Pancreas (tissue), 10 donors: Measurements from ENCODE around the gene TSPEAR. TPM values are rescaled to one million over a fixed set of nuclear protein-coding genes. Genes with fewer than 3 reads are reported as not detected.

Experiments used
- ATAC-seq, 4 donors: fragments of 200-7000 bp; cut with Tn5 transposase; one replicate each; pipeline versions ENCODE4 v1.8.0 to v1.9.1; 2020; ENCODE audit warnings: mild to moderate bottlenecking in 4 of 4, moderate library complexity in 4 of 4
- DNase-seq, 6 donors: peaks; one replicate each; pipeline ENCODE4 v3.0.0-alpha.2; 2020
- FAIRE-seq: peaks from 2 replicates; lab custom pipeline; 2012; peaks lifted over from hg19 to GRCh38; lab: Jason Lieb, UNC
- H3K27ac ChIP-seq, 4 donors: fragments of 200-600 bp; sonication (generic); 1 replicate in 3 of 4; 2 replicates in 1 of 4; pipeline versions ENCODE4 v1.5.0 to v1.8.0; 2020
- H3K27me3 ChIP-seq, 4 donors: fragments of 200-600 bp; one replicate each; pipeline ENCODE4 v1.8.0; 2021
- H3K36me3 ChIP-seq, 3 donors: fragments of 200-600 bp; sonication (generic) in 1 of 3; one replicate each; pipeline versions ENCODE4 v1.5.0 to v1.8.0; 2020 to 2021
- H3K4me1 ChIP-seq, 3 donors: fragments of 200-600 bp; one replicate each; pipeline ENCODE4 v1.8.0; 2021
- H3K4me3 ChIP-seq, 4 donors: fragments of 200-600 bp; sonication (generic) in 2 of 4; one replicate each; pipeline versions ENCODE4 v1.5.0 to v1.8.0; 2020 to 2021
- H3K9me3 ChIP-seq, 4 donors: fragments of 200-600 bp; one replicate each; pipeline ENCODE4 v1.8.0; 2021
- WGBS, 2 donors: extraction: QIAGEN DNeasy Blood & Tissue Kit; methylation state at CpG; one replicate each; pipeline ENCODE4 v1.1.7; 2013; 5-methylcytosine and 5-hydroxymethylcytosine counted together
- intact Hi-C, 3 donors: fragments of 100-400 bp; cut with DNase I; formaldehyde crosslinking; loops; one replicate each; pipeline versions ENCODE4 v1.11.1 to v1.14.2; 2022
- polyA plus RNA-seq, 2 donors: library from polyadenylated mRNA; stranded (reverse); fragments of 200-250 nt; gene quantifications; one replicate each; pipeline ENCODE4 v1.2.3, GENCODE V29; 2013
- total RNA-seq, 6 donors: library from RNA; stranded (reverse); fragmentation: NEBNext Ultra II Directional in 4 of 6; extraction: Animal tissue kit (Norgen Biotek cat#: 25700) in 4 of 6; gene quantifications; one replicate each; pipeline versions ENCODE4 v1.2.1 to v1.2.4, GENCODE V29; 2021 to 2023
- TF ChIP-seq, protein P1 (sequence below), 4 donors: fragments of 200-600 bp; sonication (generic) in 3 of 4; IDR thresholded peaks; one replicate each; pipeline versions ENCODE4 v1.5.0 to v1.8.0; 2021; ENCODE audit warnings: antibody characterized with exemption in 4 of 4
- donor health status: healthy with polysubstance abuse.
- donor health status: DM: no; HTN: no; CAD: no; lungs with moderate emphysema.
- donor health status: DM: no; HTN: no; CAD: no.
- donor health status: control.
- donor health status: control.
- donor health status: Bipolar disorder and iron deficiency.
- donor health status: DM: yes; HTN: yes; CAD: no.
- donor health status: DM: no; HTN: no; CAD: no.
- donor health status: DM: no; HTN: no; CAD: no.
- donor health status: DM: yes; HTN: yes; CAD: no.

The TSPEAR gene
- total and polyA plus RNA-seq, 8 donors, result 0.05 to 1.4 (median 0.25) TPM; not detected in 1

DNA sequence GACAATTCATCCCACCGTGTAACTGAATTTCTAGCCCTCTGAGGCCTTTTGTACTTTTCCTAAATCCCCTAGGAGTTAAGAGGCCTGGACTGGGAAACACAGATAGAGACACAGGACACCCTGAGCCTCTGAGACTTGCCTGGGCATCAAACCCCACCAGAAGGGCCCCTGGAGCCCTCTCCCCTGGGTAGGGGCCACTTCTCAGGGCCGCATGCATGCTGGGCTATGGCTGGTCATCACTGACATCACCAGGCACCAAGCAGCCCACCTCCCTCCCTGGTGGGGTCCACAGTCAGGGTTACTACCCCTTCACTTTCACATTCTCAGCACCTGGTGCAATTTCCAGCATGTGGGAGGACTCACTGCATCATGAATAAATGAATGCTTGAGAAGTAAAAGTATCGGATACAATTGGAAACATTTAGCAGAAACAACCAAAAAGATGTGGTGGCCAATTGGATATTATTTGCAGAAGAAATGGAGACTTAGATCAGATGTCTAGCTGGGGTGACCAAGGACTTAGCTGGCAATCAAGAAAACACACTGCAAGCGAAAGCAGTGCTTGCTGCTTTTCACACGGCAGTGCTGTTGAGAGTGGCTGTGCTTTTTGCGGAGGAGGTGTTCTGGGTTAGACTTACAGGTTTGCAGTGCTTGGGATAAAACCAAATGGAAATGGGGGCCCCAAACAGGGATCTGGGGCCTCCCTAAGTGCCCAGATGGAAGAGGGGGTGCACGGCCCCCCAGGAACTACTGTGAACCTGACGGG, 111.9 kb downstream of the TSPEAR start:
- 71 to 76% methylated on average over 8 of the region's 8 CpGs for WGBS, 2 donors
- Histone ChIP-seq H3K4me1 (no peaks in the 10 kb centered on the region), H3K27ac (no peak overlapping the region), H3K9me3 (no peaks in the 10 kb centered on the region), H3K4me3 (no peak overlapping the region), H3K27me3 (peaks cover 0 to 4% (median 0%) of the 10 kb centered on the region in 4 donors), H3K36me3 (no peaks in the 10 kb centered on the region)
- DNase-seq (no peak), FAIRE-seq (no peak), ATAC-seq (no peak)
- intact Hi-C loops, result no loop called here
- TF ChIP-seq, protein P1, sequence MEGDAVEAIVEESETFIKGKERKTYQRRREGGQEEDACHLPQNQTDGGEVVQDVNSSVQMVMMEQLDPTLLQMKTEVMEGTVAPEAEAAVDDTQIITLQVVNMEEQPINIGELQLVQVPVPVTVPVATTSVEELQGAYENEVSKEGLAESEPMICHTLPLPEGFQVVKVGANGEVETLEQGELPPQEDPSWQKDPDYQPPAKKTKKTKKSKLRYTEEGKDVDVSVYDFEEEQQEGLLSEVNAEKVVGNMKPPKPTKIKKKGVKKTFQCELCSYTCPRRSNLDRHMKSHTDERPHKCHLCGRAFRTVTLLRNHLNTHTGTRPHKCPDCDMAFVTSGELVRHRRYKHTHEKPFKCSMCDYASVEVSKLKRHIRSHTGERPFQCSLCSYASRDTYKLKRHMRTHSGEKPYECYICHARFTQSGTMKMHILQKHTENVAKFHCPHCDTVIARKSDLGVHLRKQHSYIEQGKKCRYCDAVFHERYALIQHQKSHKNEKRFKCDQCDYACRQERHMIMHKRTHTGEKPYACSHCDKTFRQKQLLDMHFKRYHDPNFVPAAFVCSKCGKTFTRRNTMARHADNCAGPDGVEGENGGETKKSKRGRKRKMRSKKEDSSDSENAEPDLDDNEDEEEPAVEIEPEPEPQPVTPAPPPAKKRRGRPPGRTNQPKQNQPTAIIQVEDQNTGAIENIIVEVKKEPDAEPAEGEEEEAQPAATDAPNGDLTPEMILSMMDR (IDR thresholded peaks at IDR 0.05), result no peak

DNA sequence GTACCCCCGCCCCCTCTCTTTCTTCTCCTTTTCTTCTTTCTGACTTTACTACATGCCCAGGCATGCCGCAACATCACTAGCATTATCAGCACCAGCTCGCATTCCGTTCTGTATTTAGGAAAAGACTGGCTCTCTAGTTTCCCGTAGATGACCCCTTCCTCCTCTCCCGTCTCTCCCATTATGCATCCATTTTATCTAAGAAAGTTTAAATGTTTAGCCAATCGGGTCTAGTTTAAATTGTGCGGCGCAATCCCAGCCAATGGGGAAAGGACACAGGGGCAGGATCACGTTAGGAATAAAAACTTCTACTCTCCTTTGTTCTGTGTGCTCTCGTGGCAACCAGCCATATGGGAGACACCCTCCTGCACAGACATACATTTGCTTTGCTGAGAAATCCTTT, 113.3 kb downstream of the TSPEAR start:
- ATAC-seq, result no peak
- Histone ChIP-seq H3K4me1 (no peaks in the 10 kb centered on the region), H3K27me3 (no peaks in the 10 kb centered on the region), H3K4me3 (no peak overlapping the region), H3K9me3 (no peaks in the 10 kb centered on the region), H3K36me3 (no peaks in the 10 kb centered on the region), H3K27ac (no peak overlapping the region)
- TF ChIP-seq, protein P1 (IDR thresholded peaks at IDR 0.05), result no peak
- WGBS, 2 donors, result 59 to 62% methylated on average over 11 of the region's 11 CpGs
- no peak for FAIRE-seq
- intact Hi-C loops, result no loop called here
- DNase-seq, result no peak

DNA sequence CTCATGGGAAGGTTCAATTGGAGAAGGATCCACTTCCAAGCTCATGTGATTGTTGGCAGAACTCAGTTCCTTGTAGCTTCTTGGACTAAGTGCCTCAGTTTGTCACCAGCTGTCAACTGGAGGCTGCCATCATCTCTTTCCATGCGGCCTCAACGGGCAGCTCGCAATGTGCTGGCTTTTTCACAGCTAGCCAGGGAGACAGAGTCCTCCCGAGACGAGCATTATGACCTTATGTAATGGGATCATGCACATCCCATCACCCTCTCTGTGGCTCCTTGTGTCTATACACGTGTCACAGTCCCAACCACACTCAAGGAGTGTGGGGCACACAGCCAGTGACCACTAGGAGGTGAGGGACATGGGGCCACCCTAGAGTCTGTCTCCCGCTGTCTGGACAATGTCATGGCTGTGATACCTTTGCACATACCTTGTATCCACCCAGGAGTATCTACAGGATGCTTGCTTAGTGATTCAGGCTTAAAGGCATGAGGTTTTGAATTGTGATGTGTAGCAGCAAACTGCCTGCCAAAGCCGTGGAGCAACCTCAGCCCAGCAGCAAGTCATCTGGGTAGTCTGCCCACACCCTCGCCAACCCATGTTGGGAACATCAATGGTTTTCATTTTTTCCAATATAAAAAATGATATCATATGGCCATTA, 115.2 kb downstream of the TSPEAR start:
- H3K27ac ChIP-seq, result no peak overlapping the region
- H3K36me3 ChIP-seq, result no peaks in the 10 kb centered on the region
- H3K9me3 ChIP-seq, result no peaks in the 10 kb centered on the region
- intact Hi-C loops, result no loop called here
- ATAC-seq, result no peak
- H3K4me1 ChIP-seq, result no peaks in the 10 kb centered on the region
- 55 to 71% methylated on average over 9 of the region's 9 CpGs for WGBS, 2 donors
- no peaks in the 10 kb centered on the region for H3K27me3 ChIP-seq
- DNase-seq, result no peak
- H3K4me3 ChIP-seq, result no peak overlapping the region
- FAIRE-seq, result no peak
- TF ChIP-seq, protein P1 (IDR thresholded peaks at IDR 0.05), result no peak

DNA sequence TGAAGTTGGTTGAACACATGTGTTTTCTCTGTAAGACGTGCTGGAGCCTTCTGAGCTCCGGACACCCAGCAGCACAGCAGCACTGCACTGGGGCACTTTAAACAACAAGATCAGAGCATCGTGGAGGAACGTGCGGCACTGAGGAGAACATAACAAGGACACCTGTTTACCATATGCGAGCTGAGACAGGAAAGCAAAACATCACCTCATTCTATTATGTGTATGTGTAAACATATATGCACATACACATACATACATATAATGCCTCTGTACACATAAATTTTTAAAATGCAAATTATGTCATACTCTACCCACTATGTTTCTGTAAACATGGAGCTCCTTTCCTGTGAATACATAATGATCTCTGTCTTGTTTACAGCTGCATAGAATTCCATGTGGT, 115.8 kb downstream of the TSPEAR start:
- FAIRE-seq (no peak), DNase-seq (no peak), ATAC-seq (no peak)
- TF ChIP-seq, protein P1 (IDR thresholded peaks at IDR 0.05), result no peak
- no peak overlapping the region for H3K27ac ChIP-seq
- no peaks in the 10 kb centered on the region for H3K36me3 ChIP-seq
- no peaks in the 10 kb centered on the region for H3K4me1 ChIP-seq
- H3K9me3 ChIP-seq, result no peaks in the 10 kb centered on the region
- 59 to 74% methylated on average over 6 of the region's 6 CpGs for WGBS, 2 donors
- H3K27me3 ChIP-seq, result no peaks in the 10 kb centered on the region
- no peak overlapping the region for H3K4me3 ChIP-seq
- intact Hi-C loops, result no loop called here
